B cell (primary cell): ENCODE data around the gene ATP5PB. TPM values are rescaled to one million over a fixed set of nuclear protein-coding genes. Genes with fewer than 3 reads are reported as not detected.

ENCODE experiments used
- ATAC-seq: fragments of 200-7000 bp; cut with Tn5 transposase; one replicate; pipeline ENCODE4 v1.10.0; 2021; ENCODE audit warnings: low read depth, mild to moderate bottlenecking, moderate number of reproducible peaks, moderate library complexity
- CTCF ChIA-PET: fragments of 350-600 bp; sonication (Branson Sonifier 250); formaldehyde crosslinking; loops from one replicate; lab custom pipeline; 2021; ENCODE audit warnings: antibody characterized with exemption, inconsistent platforms; lab: Charles Lee
- POLR2A ChIA-PET: fragments of 350-600 bp; sonication (Branson Sonifier 250); formaldehyde crosslinking; loops from one replicate; lab custom pipeline; 2021; ENCODE audit warnings: antibody characterized with exemption; lab: Charles Lee
- DNase-seq: peaks from one replicate; pipeline ENCODE4 v3.0.0; 2013
- H2AFZ ChIP-seq: 2 replicates; pipeline ENCODE4 v1.6.1; 2012; ENCODE audit warnings: mild to moderate bottlenecking, low read depth, low read length; ENCODE audit not compliant: insufficient read depth, poor library complexity, severe bottlenecking
- H3K27ac ChIP-seq, 2 donors: 1 replicate in 1 of 2; 2 replicates in 1 of 2; pipeline ENCODE4 v1.5.1; 2012 to 2013; ENCODE audit warnings: low read length in 2 of 2, mild to moderate bottlenecking in 2 of 2, moderate library complexity in 1 of 2
- H3K27me3 ChIP-seq, 4 experiments: fragments of 200-600 bp in 1 of 4; sonication (generic) in 1 of 4; replicated peaks in 1 of 4; 1 replicate in 2 of 4; 2 replicates in 2 of 4; pipeline versions ENCODE4 v1.6.1 to v1.7.0; 2013 to 2016; ENCODE audit warnings: low read length in 3 of 4, mild to moderate bottlenecking in 2 of 4, mixed read lengths in 1 of 4, moderate library complexity in 1 of 4; ENCODE audit not compliant: insufficient read depth in 4 of 4, control insufficient read depth in 3 of 4; ENCODE audit errors: control extremely low read depth in 1 of 4
- H3K36me3 ChIP-seq, 2 experiments: replicated peaks in 1 of 2; 1 replicate in 1 of 2; 2 replicates in 1 of 2; pipeline versions ENCODE4 v1.6.1 to v1.7.1; 2013; ENCODE audit warnings: low read length in 1 of 2; ENCODE audit not compliant: insufficient read depth in 2 of 2, control insufficient read depth in 1 of 2; ENCODE audit errors: control extremely low read depth in 1 of 2, extremely low read depth in 1 of 2
- H3K4me1 ChIP-seq, 2 donors: fragments of 200-600 bp in 1 of 2; sonication (generic) in 1 of 2; 1 replicate in 1 of 2; 2 replicates in 1 of 2; pipeline versions ENCODE4 v1.5.1 to v1.6.1; 2013 to 2017; ENCODE audit warnings: low read length in 2 of 2; ENCODE audit not compliant: control insufficient read depth in 2 of 2, insufficient read depth in 2 of 2
- H3K4me2 ChIP-seq: replicated peaks from 2 replicates; pipeline ENCODE3; 2012; ENCODE audit warnings: mild to moderate bottlenecking, low read depth, low read length; ENCODE audit not compliant: poor library complexity, severe bottlenecking
- H3K4me3 ChIP-seq, 5 experiments: fragments of 200-600 bp in 1 of 5; sonication (generic) in 1 of 5; 1 replicate in 3 of 5; 2 replicates in 2 of 5; pipeline versions ENCODE4 v1.5.1 to v1.7.0; 2011 to 2016; ENCODE audit warnings: low read length in 4 of 5, mild to moderate bottlenecking in 4 of 5, low read depth in 2 of 5, control low read depth in 1 of 5, moderate library complexity in 1 of 5; ENCODE audit not compliant: insufficient read depth in 1 of 5; ENCODE audit errors: control extremely low read depth in 1 of 5, extremely low read depth in 1 of 5
- H3K79me2 ChIP-seq: fragments of 200-600 bp; sonication (generic); one replicate; pipeline ENCODE4 v1.6.0; 2016; ENCODE audit warnings: low read length; ENCODE audit not compliant: control insufficient read depth, insufficient read depth
- H3K9ac ChIP-seq: fragments of 200-600 bp; sonication (generic); 2 replicates; pipeline ENCODE4 v1.6.1; 2017; ENCODE audit warnings: mild to moderate bottlenecking, low read length, moderate library complexity
- H3K9me3 ChIP-seq, 3 donors: one replicate each; pipeline versions ENCODE4 v1.6.1 to v1.7.1; 2013; ENCODE audit warnings: low read length in 2 of 3; ENCODE audit not compliant: control insufficient read depth in 2 of 3, insufficient read depth in 1 of 3; ENCODE audit errors: control extremely low read depth in 1 of 3
- H4K20me1 ChIP-seq: 2 replicates; pipeline ENCODE4 v1.6.0; 2012; ENCODE audit warnings: mild to moderate bottlenecking, low read length; ENCODE audit not compliant: insufficient read depth, control insufficient read depth, poor library complexity, severe bottlenecking
- H3K27ac Mint-ChIP-seq: one replicate; pipeline ENCODE4 v1.8.0; 2021; ENCODE audit warnings: mixed read lengths
- H3K27me3 Mint-ChIP-seq: one replicate; pipeline ENCODE4 v1.8.0; 2021; ENCODE audit warnings: mixed read lengths
- H3K4me1 Mint-ChIP-seq: one replicate; pipeline ENCODE4 v1.8.0; 2021; ENCODE audit warnings: mixed read lengths
- H3K4me3 Mint-ChIP-seq: one replicate; pipeline ENCODE4 v1.8.0; 2021; ENCODE audit warnings: mixed read lengths
- H3K9me3 Mint-ChIP-seq: one replicate; pipeline ENCODE4 v1.8.0; 2022; ENCODE audit warnings: mixed read lengths; ENCODE audit not compliant: insufficient read depth
- CTCF ChIP-seq: fragments of 200-600 bp; IDR thresholded peaks from one replicate; pipeline ENCODE4 v1.8.0; 2022; ENCODE audit warnings: antibody characterized with exemption, mild to moderate bottlenecking
- EZH2 ChIP-seq: IDR thresholded peaks from 2 replicates; pipeline ENCODE4 v1.6.1; 2012; ENCODE audit warnings: borderline replicate concordance, low read depth, mild to moderate bottlenecking, moderate library complexity, low read length; ENCODE audit not compliant: insufficient read depth, poor library complexity, severe bottlenecking
- WGBS: methylation state at CpG from one replicate; pipeline ENCODE4 v1.1.5; 2013; ENCODE audit warnings: missing lambda C conversion rate; ENCODE audit not compliant: insufficient coverage; 5-methylcytosine and 5-hydroxymethylcytosine counted together
- intact Hi-C: fragments of 100-400 bp; cut with micrococcal nuclease; formaldehyde crosslinking; loops from one replicate; pipeline ENCODE4 v1.10.0; 2022
- polyA plus RNA-seq: library from polyadenylated mRNA; depleted of rRNA; stranded (reverse); fragments of >200 nt; gene quantifications from 2 replicates; pipeline ENCODE4 v1.2.3, GENCODE V29; 2012
- total RNA-seq, 2 donors: library from RNA; stranded (reverse); fragments of 120-200 nt in 1 of 2; gene quantifications; 1 replicate in 1 of 2; 2 replicates in 1 of 2; pipeline versions ENCODE4 v1.2.3 to v1.2.4, GENCODE V29; 2013 to 2022

Gene ATP5PB
- total and polyA plus RNA-seq, 2 donors (not counting 1 experiment from before 2014, with no cell fraction given): 81.2 to 110 TPM

GRCh38 chr1:111475701-111476100, 26.4 kb downstream of the ATP5PB start:
- peak overlapping the region; percentile 92 for H3K9ac ChIP-seq
- WGBS: 51% methylated on average over 3 of the region's 5 CpGs

More at GRCh38 chr1:111475701-111476100, 26.4 kb downstream of the ATP5PB start:
- H4K20me1 ChIP-seq: no peaks in the 10 kb centered on the region
- H3K9me3 ChIP-seq: no peaks in the 10 kb centered on the region
- POLR2A ChIA-PET: interaction anchor here (0.6 to 1.1 kb wide), 2 partner anchors 29 to 253 kb away, joined by 3 read pairs; no protein-coding TSS in a partner anchor
- ATAC-seq (no peak), DNase-seq (no peak)
- Mint-ChIP-seq H3K4me3 (peak overlapping the region; percentile 95), H3K27ac (peak overlapping the region; percentile 90), H3K4me1 (peaks cover 66% of the 10 kb centered on the region), H3K9me3 (no peaks in the 10 kb centered on the region), H3K27me3 (no peaks in the 10 kb centered on the region)
- peaks cover 68 to 73% of the 10 kb centered on the region in 2 donors for H3K4me1 ChIP-seq
- H2AFZ ChIP-seq: no peak overlapping the region
- H3K4me3 ChIP-seq: peak overlapping the region in 4 of 5 experiments; percentile 62 to 89 (median 71)
- CTCF ChIA-PET: interaction anchor here (0.6 to 14.7 kb wide), 8 partner anchors 13 to 253 kb away, joined by 3 to 276 read pairs (median 4); partner anchors contain the start of genes ADORA3, TMIGD3 and WDR77
- TF ChIP-seq CTCF (no peak), EZH2 (no peak)
- peaks cover 0 to 19% of the 10 kb centered on the region in 2 experiments for H3K36me3 ChIP-seq
- peaks cover 58% of the 10 kb centered on the region for H3K79me2 ChIP-seq
- H3K4me2 ChIP-seq: peak overlapping the region; percentile 79
- no peaks in the 10 kb centered on the region for H3K27me3 ChIP-seq
- intact Hi-C loops: no loop called here
- H3K27ac ChIP-seq: peak overlapping the region; percentile 80 to 91
